Measurements from ENCODE around the gene EIF3L. TPM values are rescaled to one million over a fixed set of nuclear protein-coding genes. Genes with fewer than 3 reads are reported as not detected.
A peak's percentile ranks its signal among the peaks of the same experiment; 100 is the strongest.

EIF3L gene
- total and polyA plus RNA-seq, 2 of the 8 experiments (the other 6 are each of a cell fraction or from before 2014, with no cell fraction given), result 639 to 886 TPM

- no peak overlapping the region for H2BK120ac ChIP-seq (replicated peaks; ENCODE audit: low read depth, low read length)
- no peak overlapping the region for H2BK15ac ChIP-seq (ENCODE audit: low read length)
- WGBS, 2 experiments (ENCODE audit: extremely low coverage in 1 of 2, insufficient coverage in 1 of 2, insufficient read length in 1 of 2, insufficient replicate concordance in 2 of 2, low coverage in 1 of 2, low lambda C conversion rate in 2 of 2, missing lambda C conversion rate in 1 of 2), result 91 to 100% methylated on average over 1 to 3 of the region's 3 CpGs
- H3K79me2 ChIP-seq (ENCODE audit: control insufficient read depth in 1 of 2, insufficient read depth in 2 of 2, low read length in 2 of 2), result no peaks in the 10 kb centered on the region
- POLR2A ChIA-PET (ENCODE audit: partially characterized antibody), result interaction anchor here (0.9 to 9.8 kb wide), 11 partner anchors 11 to 143 kb away, joined by 3 to 150 read pairs (median 3); partner anchors contain the start of genes ANKRD54 and MICALL1
- FAIRE-seq (no peak), DNase-seq (ENCODE audit: low read depth in 1 of 2, low spot score in 2 of 2) (no peak)
- no peak overlapping the region for H2AK5ac ChIP-seq (ENCODE audit: low read depth, low read length)
- peaks cover 9 to 17% (median 14%) of the 10 kb centered on the region in 4 experiments for H3K4me1 ChIP-seq (replicated peaks in 1 of 4; ENCODE audit: control insufficient read depth in 3 of 4, insufficient read depth in 4 of 4, low read length in 3 of 4)
- H4K91ac ChIP-seq (replicated peaks; ENCODE audit: insufficient read length, low read length), result no peak overlapping the region
- no peaks in the 10 kb centered on the region for H3K9me3 ChIP-seq (ENCODE audit: insufficient read depth in 2 of 2, low read depth in 1 of 2, low read length in 1 of 2)
- no peaks in the 10 kb centered on the region for H3K27me3 ChIP-seq (replicated peaks in 1 of 4; ENCODE audit: control insufficient read depth in 3 of 4, extremely low read depth in 1 of 4, insufficient read depth in 3 of 4, low read length in 3 of 4)
- H4K8ac ChIP-seq (ENCODE audit: extremely low read depth, insufficient read depth, low read length), result no peak overlapping the region
- H3K79me1 ChIP-seq (ENCODE audit: low read depth, low read length), result no peaks in the 10 kb centered on the region; the same call in 1 of the 2 replicates
- no peak overlapping the region for H2AFZ ChIP-seq (ENCODE audit: low read length)
- H3K36me3 ChIP-seq (ENCODE audit: control insufficient read depth in 2 of 4, insufficient read depth in 4 of 4, low read length in 3 of 4), result peaks cover 12 to 32% (median 26%) of the 10 kb centered on the region in 4 experiments
- H3K14ac ChIP-seq (ENCODE audit: insufficient read length), result no peak overlapping the region
- no peak overlapping the region for H3K4ac ChIP-seq (replicated peaks; ENCODE audit: insufficient read length, low read depth, low read length)
- H2BK20ac ChIP-seq (ENCODE audit: low read length), result no peak overlapping the region
- H3K23me2 ChIP-seq (ENCODE audit: low read depth, low read length), result no peaks in the 10 kb centered on the region
- H3K18ac ChIP-seq (ENCODE audit: extremely low read depth, low read length), result no peak overlapping the region
- H3K27ac ChIP-seq (ENCODE audit: low read depth, low read length), result no peak overlapping the region
- CTCF ChIA-PET (ENCODE audit: partially characterized antibody), result interaction anchor here (1.0 to 15.4 kb wide), 6 partner anchors 11 to 74 kb away, joined by 3 to 158 read pairs (median 9); partner anchors contain the start of gene MICALL1
- no peak overlapping the region for H2BK5ac ChIP-seq (ENCODE audit: low read depth, low read length)
- H3K56ac ChIP-seq (replicated peaks; ENCODE audit: insufficient read length, low read depth, low read length), result no peak overlapping the region
- no peak overlapping the region for H3K23ac ChIP-seq (ENCODE audit: insufficient read length)
- H3K4me2 ChIP-seq (ENCODE audit: insufficient read depth in 1 of 2, low read depth in 2 of 2, low read length in 2 of 2), result no peak overlapping the region
- peaks cover 2% of the 10 kb centered on the region in 2 experiments for H4K20me1 ChIP-seq (replicated peaks in 1 of 2; ENCODE audit: control insufficient read depth in 1 of 2, insufficient read depth in 2 of 2, low read length in 2 of 2)
- no peak overlapping the region for H3K9ac ChIP-seq (replicated peaks in 1 of 4; ENCODE audit: extremely low read depth in 1 of 4, low read depth in 3 of 4, low read length in 3 of 4)
- no peak overlapping the region for H4K5ac ChIP-seq (ENCODE audit: insufficient read length, low read depth, low read length)
- no peak overlapping the region for H3K4me3 ChIP-seq (ENCODE audit: extremely low read depth in 1 of 4, insufficient read depth in 2 of 4, low read depth in 3 of 4, low read length in 4 of 4)
- no peak for TF ChIP-seq CBX8 (IDR thresholded peaks at IDR 0.05; ENCODE audit: borderline replicate concordance, low read depth, low read length)
- TF ChIP-seq SAP30 (IDR thresholded peaks at IDR 0.05; ENCODE audit: insufficient read depth, insufficient replicate concordance, low read length), result no peak
- no peak for TF ChIP-seq CTBP2 (IDR thresholded peaks at IDR 0.05; ENCODE audit: borderline replicate concordance, insufficient read depth, insufficient read length, low read length)
- peak in 1 of 2 experiments; percentile 51; a peak in 1 of 3 replicates for TF ChIP-seq POLR2A (IDR thresholded peaks at IDR 0.05; ENCODE audit: control extremely low read depth in 1 of 2, low read depth in 2 of 2, low read length in 2 of 2)
- H2BK12ac ChIP-seq (ENCODE audit: low read depth, low read length), result no peak overlapping the region
Observed at GRCh38 chr22:37891926-37892325, 42.7 kb downstream of the EIF3L start.
